CD4-positive, CD25-positive, alpha-beta regulatory T cell (primary cell): ENCODE measurements around the gene SLC25A48. TPM values are rescaled to one million over a fixed set of nuclear protein-coding genes. Genes with fewer than 3 reads are reported as not detected.

Experiments
- ATAC-seq, 2 donors: fragments of 150-1000 bp; cut with Tn5 transposase; one replicate each; pipeline ENCODE4 v1.10.0; 2021; ENCODE audit warnings: low read depth in 2 of 2, moderate number of reproducible peaks in 2 of 2, moderate library complexity in 1 of 2
- DNase-seq, 3 donors: peaks; one replicate each; pipeline versions ENCODE4 v3.0.0 to v3.0.0-alpha.2; 2012 to 2022; ENCODE audit warnings: mixed read lengths in 1 of 3
- H3K27ac ChIP-seq: one replicate; pipeline ENCODE4 v1.7.0; 2013; ENCODE audit warnings: mild to moderate bottlenecking, low read length; ENCODE audit not compliant: insufficient read depth, poor library complexity, severe bottlenecking
- H3K27me3 ChIP-seq: one replicate; pipeline ENCODE4 v1.7.0; 2013; ENCODE audit warnings: low read length; ENCODE audit not compliant: control insufficient read depth, insufficient read depth
- H3K36me3 ChIP-seq: one replicate; pipeline ENCODE4 v1.7.0; 2013; ENCODE audit warnings: mild to moderate bottlenecking, low read length, moderate library complexity; ENCODE audit not compliant: control insufficient read depth, insufficient read depth
- H3K4me1 ChIP-seq: 2 replicates; pipeline ENCODE4 v1.7.0; 2013; ENCODE audit warnings: mild to moderate bottlenecking, low read length; ENCODE audit not compliant: insufficient read depth, control insufficient read depth, poor library complexity, severe bottlenecking
- H3K4me3 ChIP-seq: one replicate; pipeline ENCODE4 v1.7.0; 2013; ENCODE audit warnings: low read depth, mild to moderate bottlenecking, low read length, moderate library complexity
- H3K9me3 ChIP-seq, 2 experiments: 1 replicate in 1 of 2; 2 replicates in 1 of 2; pipeline ENCODE4 v1.7.0; 2013; ENCODE audit warnings: low read length in 2 of 2, mild to moderate bottlenecking in 1 of 2, moderate library complexity in 1 of 2; ENCODE audit not compliant: control insufficient read depth in 2 of 2
- H3K27ac Mint-ChIP-seq, 3 donors: one replicate each; pipeline ENCODE4 v1.8.0; 2020 to 2022; ENCODE audit warnings: mild to moderate bottlenecking in 3 of 3, mixed read lengths in 3 of 3, moderate library complexity in 2 of 3
- H3K27me3 Mint-ChIP-seq: one replicate; pipeline ENCODE4 v1.8.0; 2022; ENCODE audit warnings: mild to moderate bottlenecking, mixed read lengths
- H3K36me3 Mint-ChIP-seq: one replicate; pipeline ENCODE4 v1.8.0; 2020; ENCODE audit warnings: mixed read lengths
- H3K4me1 Mint-ChIP-seq, 4 donors: one replicate each; pipeline ENCODE4 v1.8.0; 2020 to 2022; ENCODE audit warnings: mixed read lengths in 4 of 4, mild to moderate bottlenecking in 1 of 4
- H3K4me3 Mint-ChIP-seq, 4 donors: one replicate each; pipeline ENCODE4 v1.8.0; 2020 to 2022; ENCODE audit warnings: mild to moderate bottlenecking in 4 of 4, mixed read lengths in 4 of 4, moderate library complexity in 3 of 4
- H3K9me3 Mint-ChIP-seq, 7 donors: one replicate each; pipeline ENCODE4 v1.8.0; 2020 to 2022; ENCODE audit warnings: mixed read lengths in 7 of 7, mild to moderate bottlenecking in 3 of 7, moderate library complexity in 2 of 7
- polyA plus RNA-seq, 4 donors: library from polyadenylated mRNA; unstranded; fragments of 300-500 nt; fragmentation: Illumina TruSeq; gene quantifications; one replicate each; pipeline ENCODE4 v1.2.3, GENCODE V29; 2021
- total RNA-seq: library from RNA; stranded (reverse); gene quantifications from one replicate; pipeline ENCODE4 v1.2.3, GENCODE V29; 2022

The SLC25A48 gene
- total and polyA plus RNA-seq, 5 donors from 2014 or later, result not detected

GRCh38 chr5:135862744-135863143 lies 28.3 kb downstream of the SLC25A48 start:
- Histone ChIP-seq H3K36me3 (no peaks in the 10 kb centered on the region), H3K4me1 (no peaks in the 10 kb centered on the region), H3K27me3 (no peaks in the 10 kb centered on the region), H3K27ac (no peak overlapping the region), H3K9me3 (no peaks in the 10 kb centered on the region), H3K4me3 (no peak overlapping the region)
- no peaks in the 10 kb centered on the region for H3K4me1 Mint-ChIP-seq
- no peaks in the 10 kb centered on the region for H3K36me3 Mint-ChIP-seq
- no peak overlapping the region for H3K27ac Mint-ChIP-seq
- no peak for ATAC-seq
- H3K9me3 Mint-ChIP-seq, result peaks cover 0 to 2% (median 0%) of the 10 kb centered on the region in 7 donors
- no peak for DNase-seq
- H3K4me3 Mint-ChIP-seq, result no peak overlapping the region
- no peaks in the 10 kb centered on the region for H3K27me3 Mint-ChIP-seq

- Mint-ChIP-seq H3K27ac (no peak overlapping the region), H3K4me1 (no peaks in the 10 kb centered on the region), H3K36me3 (no peaks in the 10 kb centered on the region), H3K4me3 (no peak overlapping the region), H3K27me3 (no peaks in the 10 kb centered on the region), H3K9me3 (peaks cover 0 to 2% (median 0%) of the 10 kb centered on the region in 7 donors)
- DNase-seq, result no peak
- no peak for ATAC-seq
- Histone ChIP-seq H3K27ac (no peak overlapping the region), H3K27me3 (no peaks in the 10 kb centered on the region), H3K36me3 (no peaks in the 10 kb centered on the region), H3K4me1 (no peaks in the 10 kb centered on the region), H3K4me3 (no peak overlapping the region), H3K9me3 (no peaks in the 10 kb centered on the region)
Observed at GRCh38 chr5:135864503-135865435, 30.3 kb downstream of the SLC25A48 start.

- H3K36me3 Mint-ChIP-seq, result no peaks in the 10 kb centered on the region
- ATAC-seq (no peak), DNase-seq (no peak)
- Histone ChIP-seq H3K4me1 (no peaks in the 10 kb centered on the region), H3K27me3 (no peaks in the 10 kb centered on the region), H3K9me3 (no peaks in the 10 kb centered on the region), H3K36me3 (no peaks in the 10 kb centered on the region), H3K27ac (no peak overlapping the region), H3K4me3 (no peak overlapping the region)
- H3K9me3 Mint-ChIP-seq, result peaks cover 0 to 2% (median 0%) of the 10 kb centered on the region in 7 donors
- no peak overlapping the region for H3K27ac Mint-ChIP-seq
- no peaks in the 10 kb centered on the region for H3K27me3 Mint-ChIP-seq
- H3K4me1 Mint-ChIP-seq, result no peaks in the 10 kb centered on the region
- no peak overlapping the region for H3K4me3 Mint-ChIP-seq
Observed at GRCh38 chr5:135866016-135866415, 31.6 kb downstream of the SLC25A48 start.

DNA sequence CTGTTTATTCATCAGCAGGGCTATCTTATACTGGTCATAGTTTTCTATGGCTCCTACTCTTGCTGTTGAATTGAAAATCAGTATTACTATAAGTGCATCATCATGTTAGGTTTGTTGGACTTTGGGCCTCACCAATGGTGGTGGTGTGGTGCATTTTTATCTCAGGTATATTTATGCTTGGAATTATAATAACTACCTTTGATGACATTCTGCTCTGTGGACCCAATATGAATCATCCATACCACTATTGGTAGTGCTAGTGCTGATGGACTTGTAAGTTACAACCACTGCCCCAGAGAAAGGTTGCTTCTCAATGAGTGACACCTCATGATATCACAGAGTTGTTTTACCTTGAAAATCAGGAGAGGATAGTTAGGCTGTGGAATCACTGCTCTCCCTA lies 33.1 kb downstream of the SLC25A48 start:
- Mint-ChIP-seq H3K4me1 (no peaks in the 10 kb centered on the region), H3K36me3 (no peaks in the 10 kb centered on the region), H3K27me3 (no peaks in the 10 kb centered on the region), H3K9me3 (peaks cover 0 to 2% (median 0%) of the 10 kb centered on the region in 7 donors), H3K4me3 (no peak overlapping the region), H3K27ac (no peak overlapping the region)
- H3K4me3 ChIP-seq, result no peak overlapping the region
- no peak for DNase-seq
- no peaks in the 10 kb centered on the region for H3K9me3 ChIP-seq
- no peak for ATAC-seq
- H3K36me3 ChIP-seq, result no peaks in the 10 kb centered on the region
- H3K4me1 ChIP-seq, result no peaks in the 10 kb centered on the region
- no peaks in the 10 kb centered on the region for H3K27me3 ChIP-seq
- H3K27ac ChIP-seq, result no peak overlapping the region

DNA sequence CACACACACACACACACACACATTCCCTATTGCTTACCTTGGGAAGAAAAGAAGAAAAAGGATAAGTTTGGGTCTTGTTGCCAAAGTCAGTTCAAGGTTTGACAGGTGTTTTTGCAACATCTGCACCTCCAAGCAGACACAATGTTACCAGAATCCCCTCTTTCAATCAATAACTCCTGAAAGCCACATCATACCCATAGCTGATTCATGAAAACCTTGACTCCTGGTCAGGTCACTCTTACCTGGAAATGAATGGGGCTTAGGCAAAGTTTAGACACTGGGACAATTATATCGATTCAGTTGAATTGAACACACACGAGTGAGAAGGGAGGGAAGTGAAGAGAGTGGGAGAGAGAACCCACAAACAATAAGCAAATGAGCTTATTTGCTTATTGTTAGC lies 34.2 kb downstream of the SLC25A48 start:
- H3K9me3 ChIP-seq, result no peaks in the 10 kb centered on the region
- no peak for DNase-seq
- H3K27ac ChIP-seq, result no peak overlapping the region
- no peak for ATAC-seq
- H3K4me1 ChIP-seq, result no peaks in the 10 kb centered on the region
- no peaks in the 10 kb centered on the region for H3K36me3 Mint-ChIP-seq
- H3K4me1 Mint-ChIP-seq, result no peaks in the 10 kb centered on the region
- no peaks in the 10 kb centered on the region for H3K27me3 ChIP-seq
- no peak overlapping the region for H3K4me3 ChIP-seq
- H3K27ac Mint-ChIP-seq, result no peak overlapping the region
- no peak overlapping the region for H3K4me3 Mint-ChIP-seq
- no peaks in the 10 kb centered on the region for H3K27me3 Mint-ChIP-seq
- H3K9me3 Mint-ChIP-seq, result peaks cover 0 to 2% (median 0%) of the 10 kb centered on the region in 7 donors
- H3K36me3 ChIP-seq, result no peaks in the 10 kb centered on the region

DNA sequence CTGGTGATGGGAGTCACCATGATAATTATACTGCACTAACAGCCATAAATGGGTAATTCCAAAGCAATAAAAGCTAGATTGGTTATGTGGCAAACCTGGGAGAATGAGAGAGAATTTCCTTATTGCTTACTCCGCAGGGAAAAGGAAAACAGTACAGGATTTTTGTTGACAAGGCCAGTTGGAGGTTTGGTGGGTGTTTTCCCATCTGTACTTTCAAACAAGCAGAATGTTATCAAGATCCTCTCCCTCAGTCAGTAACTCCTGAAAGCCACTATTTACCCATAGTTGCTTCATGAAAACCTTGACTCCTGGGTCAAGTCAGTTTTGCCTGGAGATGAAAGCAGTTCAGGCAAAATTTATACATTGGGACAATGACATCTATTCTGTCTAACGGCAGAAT lies 34.8 kb downstream of the SLC25A48 start:
- H3K27ac Mint-ChIP-seq, result no peak overlapping the region
- H3K27ac ChIP-seq, result no peak overlapping the region

GRCh38 chr5:135869935-135870334 lies 35.5 kb downstream of the SLC25A48 start:
- no peaks in the 10 kb centered on the region for H3K36me3 ChIP-seq
- Mint-ChIP-seq H3K4me1 (no peaks in the 10 kb centered on the region), H3K27ac (no peak overlapping the region), H3K4me3 (no peak overlapping the region), H3K27me3 (peaks cover 2% of the 10 kb centered on the region), H3K9me3 (peaks cover 0 to 2% (median 0%) of the 10 kb centered on the region in 7 donors), H3K36me3 (no peaks in the 10 kb centered on the region)
- DNase-seq (no peak), ATAC-seq (no peak)
- H3K4me3 ChIP-seq, result no peak overlapping the region
- H3K9me3 ChIP-seq, result no peaks in the 10 kb centered on the region
- no peaks in the 10 kb centered on the region for H3K4me1 ChIP-seq
- no peaks in the 10 kb centered on the region for H3K27me3 ChIP-seq
- no peak overlapping the region for H3K27ac ChIP-seq

More for the DNA sequence above, 34.8 kb downstream of the SLC25A48 start:
- DNase-seq (no peak), ATAC-seq (no peak)
- Mint-ChIP-seq H3K9me3 (peaks cover 0 to 1% (median 0%) of the 10 kb centered on the region in 7 donors), H3K4me3 (no peak overlapping the region), H3K27me3 (no peaks in the 10 kb centered on the region), H3K36me3 (no peaks in the 10 kb centered on the region), H3K4me1 (no peaks in the 10 kb centered on the region)
- no peak overlapping the region for H3K4me3 ChIP-seq
- H3K4me1 ChIP-seq, result no peaks in the 10 kb centered on the region
- no peaks in the 10 kb centered on the region for H3K36me3 ChIP-seq
- H3K27me3 ChIP-seq, result no peaks in the 10 kb centered on the region
- H3K9me3 ChIP-seq, result no peaks in the 10 kb centered on the region
